ENCODE data around the gene LAMA2. TPM values are rescaled to one million over a fixed set of nuclear protein-coding genes. Genes with fewer than 3 reads are reported as not detected.

Gene LAMA2
- total and polyA plus RNA-seq, 2 donors (not counting 3 experiments of a cell fraction or from before 2014, with no cell fraction given) = 0.51 to 0.75 TPM

DNA sequence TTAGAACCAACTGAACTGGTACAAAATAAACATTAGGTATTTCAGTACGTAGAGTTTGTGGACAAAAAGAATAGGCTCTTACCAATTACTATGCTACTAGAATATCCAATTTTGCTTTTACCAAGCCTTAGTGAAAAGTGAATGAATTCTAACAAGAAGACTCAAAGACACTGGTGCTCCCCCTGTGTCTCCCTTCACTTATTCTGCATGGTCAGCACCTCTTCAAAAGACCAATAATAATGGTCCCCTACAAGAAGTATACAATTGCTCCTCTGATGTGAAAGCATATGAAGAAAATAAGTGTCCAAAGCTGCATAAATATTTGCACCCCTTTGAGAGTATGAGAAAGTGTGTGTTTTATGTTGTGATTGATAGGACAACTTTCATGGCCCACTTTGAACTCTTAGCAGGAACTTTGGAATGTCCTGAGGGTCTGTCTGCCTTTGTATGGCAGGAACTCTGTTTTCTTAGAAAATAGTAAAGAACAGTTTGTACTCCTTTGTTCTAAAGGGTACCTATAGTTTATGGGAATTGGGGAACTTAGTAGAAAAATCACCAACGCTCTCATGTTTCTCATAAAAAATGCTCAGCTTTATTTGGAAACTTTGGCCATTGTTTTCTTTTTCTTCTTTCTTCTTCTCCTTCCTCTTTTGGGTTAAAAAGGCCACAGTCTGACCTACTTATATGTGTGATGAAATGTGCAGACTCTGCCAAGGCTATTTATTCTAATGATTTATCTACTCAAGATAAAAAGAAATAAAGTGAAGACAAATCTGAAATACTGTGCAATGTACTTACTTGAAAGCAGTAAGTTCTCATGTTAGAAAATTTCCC, 352.4 kb downstream of the LAMA2 start:
- H4K20me1 ChIP-seq (replicated peaks; ENCODE audit: control insufficient read depth, extremely low read depth, insufficient read depth, low read length) = no peaks in the 10 kb centered on the region
- H3K9me3 ChIP-seq (replicated peaks; ENCODE audit: control insufficient read depth, insufficient read depth, low read length) = no peaks in the 10 kb centered on the region
- H3K4me2 ChIP-seq (ENCODE audit: insufficient read depth, low read length) = no peak overlapping the region
- FAIRE-seq (no peak), DNase-seq (ENCODE audit: low read depth, low spot score) (no peak)
- no peak overlapping the region for H3K9ac ChIP-seq (replicated peaks; ENCODE audit: extremely low read depth, insufficient read depth, low read length)
- BruUV-seq (replicated peaks) = no TSS peak
- H2AFZ ChIP-seq (ENCODE audit: low read depth, low read length) = no peak overlapping the region
- H3K4me1 ChIP-seq (ENCODE audit: control insufficient read depth, extremely low read depth, insufficient read depth, low read length) = no peaks in the 10 kb centered on the region
- POLR2A ChIA-PET = no interaction called here
- peaks cover 3 to 11% of the 10 kb centered on the region in 2 experiments for H3K27me3 ChIP-seq (ENCODE audit: control insufficient read depth in 2 of 2, insufficient read depth in 2 of 2, low read length in 2 of 2)
- no peaks in the 10 kb centered on the region for H3K9me1 ChIP-seq (replicated peaks; ENCODE audit: control insufficient read depth, extremely low read depth, insufficient read depth, low read length)
- intact Hi-C loops (cut with micrococcal nuclease) (no loop called here), dilution Hi-C loops (cut with MboI; ENCODE audit: extremely low pct_ligation_motif_present, low sequenced_read_pairs) (no loop called here)
- no peak overlapping the region for H3K27ac ChIP-seq (ENCODE audit: insufficient read depth, low read depth, low read length)
- no peaks in the 10 kb centered on the region for H3K36me3 ChIP-seq (ENCODE audit: control insufficient read depth in 2 of 2, extremely low read depth in 1 of 2, insufficient read depth in 2 of 2, low read length in 2 of 2)
- TF ChIP-seq, protein P1, sequence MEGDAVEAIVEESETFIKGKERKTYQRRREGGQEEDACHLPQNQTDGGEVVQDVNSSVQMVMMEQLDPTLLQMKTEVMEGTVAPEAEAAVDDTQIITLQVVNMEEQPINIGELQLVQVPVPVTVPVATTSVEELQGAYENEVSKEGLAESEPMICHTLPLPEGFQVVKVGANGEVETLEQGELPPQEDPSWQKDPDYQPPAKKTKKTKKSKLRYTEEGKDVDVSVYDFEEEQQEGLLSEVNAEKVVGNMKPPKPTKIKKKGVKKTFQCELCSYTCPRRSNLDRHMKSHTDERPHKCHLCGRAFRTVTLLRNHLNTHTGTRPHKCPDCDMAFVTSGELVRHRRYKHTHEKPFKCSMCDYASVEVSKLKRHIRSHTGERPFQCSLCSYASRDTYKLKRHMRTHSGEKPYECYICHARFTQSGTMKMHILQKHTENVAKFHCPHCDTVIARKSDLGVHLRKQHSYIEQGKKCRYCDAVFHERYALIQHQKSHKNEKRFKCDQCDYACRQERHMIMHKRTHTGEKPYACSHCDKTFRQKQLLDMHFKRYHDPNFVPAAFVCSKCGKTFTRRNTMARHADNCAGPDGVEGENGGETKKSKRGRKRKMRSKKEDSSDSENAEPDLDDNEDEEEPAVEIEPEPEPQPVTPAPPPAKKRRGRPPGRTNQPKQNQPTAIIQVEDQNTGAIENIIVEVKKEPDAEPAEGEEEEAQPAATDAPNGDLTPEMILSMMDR (IDR thresholded peaks at IDR 0.05; ENCODE audit: extremely low read depth in 1 of 2, insufficient read depth in 1 of 2, low read depth in 1 of 2, low read length in 2 of 2) = no peak
- no peak for TF ChIP-seq MAX (IDR thresholded peaks at IDR 0.05; ENCODE audit: insufficient read depth, insufficient read length)
- no peak for TF ChIP-seq MYC (IDR thresholded peaks at IDR 0.05; ENCODE audit: low read depth, low read length)
- TF ChIP-seq POLR2A (IDR thresholded peaks at IDR 0.05; ENCODE audit: low read depth, low read length) = no peak
- no peak for TF ChIP-seq FOS (IDR thresholded peaks at IDR 0.05; ENCODE audit: borderline replicate concordance, insufficient read depth, low read length)
- no peak for TF ChIP-seq EZH2 (IDR thresholded peaks at IDR 0.05; ENCODE audit: borderline replicate concordance, low read depth, low read length, severe bottlenecking)
- no peak for TF ChIP-seq POLR2AphosphoS5 (IDR thresholded peaks at IDR 0.05; ENCODE audit: insufficient read depth, low read depth, low read length)
- TF ChIP-seq JUN (IDR thresholded peaks at IDR 0.05; ENCODE audit: borderline replicate concordance, insufficient read depth, insufficient read length, low read depth) = no peak
- TF ChIP-seq GATA2 (IDR thresholded peaks at IDR 0.05; ENCODE audit: insufficient read depth, insufficient read length, low read depth, low read length) = no peak
- CTCF ChIA-PET = no interaction called here
- H3K4me3 ChIP-seq (replicated peaks in 1 of 3; ENCODE audit: insufficient read depth in 1 of 3, low read depth in 1 of 3, low read length in 3 of 3) = no peak overlapping the region
- H3K79me2 ChIP-seq (ENCODE audit: control insufficient read depth, insufficient read depth, low read length) = no peaks in the 10 kb centered on the region

All from endothelial cell of umbilical vein (primary cell).